ENCODE measurements around the gene CCNG2.

CCNG2 gene

DNA sequence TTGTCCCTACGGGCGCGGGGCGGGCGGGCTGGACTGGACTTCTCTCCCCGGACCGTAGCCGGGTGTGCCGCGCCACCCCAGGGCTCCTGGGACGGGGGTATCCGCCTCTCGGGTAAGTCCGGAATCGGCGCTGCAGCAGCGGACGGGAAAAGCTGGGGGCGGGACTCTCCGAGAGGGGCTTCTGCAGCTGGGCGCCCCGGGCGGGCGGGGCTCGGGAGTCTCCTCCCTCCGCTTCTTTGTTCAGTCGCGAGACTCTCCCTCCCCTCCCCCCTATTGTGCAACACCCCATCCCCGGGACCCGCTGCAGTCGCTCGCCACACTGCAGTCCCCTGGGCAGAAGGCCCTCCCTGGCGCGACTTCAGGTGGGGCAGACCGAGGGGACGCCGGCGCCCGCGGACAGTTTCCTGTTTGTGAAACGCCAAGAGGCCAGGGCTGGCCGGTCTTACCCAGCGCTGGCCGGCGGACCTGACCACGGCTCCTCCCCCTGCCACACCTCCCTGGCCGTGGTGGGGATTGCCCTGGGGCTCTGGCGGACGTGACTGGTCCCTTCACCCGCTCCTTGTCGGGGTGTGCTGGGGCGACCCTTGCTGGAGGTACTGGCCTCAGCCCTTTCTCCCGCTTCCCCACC lies 966 bp downstream of the CCNG2 start:
- CTCF ChIA-PET, result interaction anchor here (1.4 to 5.6 kb wide), 3 partner anchors 46 to 113 kb away, joined by 3 to 24 read pairs (median 4); no protein-coding TSS in a partner anchor
- POLR2A ChIA-PET, result no interaction called here
- TF ChIP-seq, protein P1, sequence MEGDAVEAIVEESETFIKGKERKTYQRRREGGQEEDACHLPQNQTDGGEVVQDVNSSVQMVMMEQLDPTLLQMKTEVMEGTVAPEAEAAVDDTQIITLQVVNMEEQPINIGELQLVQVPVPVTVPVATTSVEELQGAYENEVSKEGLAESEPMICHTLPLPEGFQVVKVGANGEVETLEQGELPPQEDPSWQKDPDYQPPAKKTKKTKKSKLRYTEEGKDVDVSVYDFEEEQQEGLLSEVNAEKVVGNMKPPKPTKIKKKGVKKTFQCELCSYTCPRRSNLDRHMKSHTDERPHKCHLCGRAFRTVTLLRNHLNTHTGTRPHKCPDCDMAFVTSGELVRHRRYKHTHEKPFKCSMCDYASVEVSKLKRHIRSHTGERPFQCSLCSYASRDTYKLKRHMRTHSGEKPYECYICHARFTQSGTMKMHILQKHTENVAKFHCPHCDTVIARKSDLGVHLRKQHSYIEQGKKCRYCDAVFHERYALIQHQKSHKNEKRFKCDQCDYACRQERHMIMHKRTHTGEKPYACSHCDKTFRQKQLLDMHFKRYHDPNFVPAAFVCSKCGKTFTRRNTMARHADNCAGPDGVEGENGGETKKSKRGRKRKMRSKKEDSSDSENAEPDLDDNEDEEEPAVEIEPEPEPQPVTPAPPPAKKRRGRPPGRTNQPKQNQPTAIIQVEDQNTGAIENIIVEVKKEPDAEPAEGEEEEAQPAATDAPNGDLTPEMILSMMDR (IDR thresholded peaks at IDR 0.05; ENCODE audit: control extremely low read depth, extremely low read depth, low read depth, missing control alignments), result no peak
- DNase-seq (ENCODE audit: extremely low spot score), result peak; percentile 88

DNA sequence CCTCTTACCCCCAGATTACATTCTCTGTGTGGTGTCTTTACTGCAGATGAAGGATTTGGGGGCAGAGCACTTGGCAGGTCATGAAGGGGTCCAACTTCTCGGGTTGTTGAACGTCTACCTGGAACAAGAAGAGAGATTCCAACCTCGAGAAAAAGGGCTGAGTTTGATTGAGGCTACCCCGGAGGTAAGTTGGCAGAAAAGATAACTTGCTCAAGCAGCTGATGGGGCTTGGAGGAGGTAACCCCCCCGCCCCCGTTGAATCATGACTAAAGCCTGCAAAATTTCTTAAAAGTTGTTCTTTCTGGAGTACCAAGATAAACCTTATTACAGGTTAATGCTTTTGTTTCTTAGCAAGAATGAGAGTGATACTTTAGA lies 1.5 kb downstream of the CCNG2 start:
- CTCF ChIA-PET, result interaction anchor here (1.4 to 5.6 kb wide), 3 partner anchors 45 to 113 kb away, joined by 3 to 24 read pairs (median 4); no protein-coding TSS in a partner anchor
- TF ChIP-seq, protein P1 (IDR thresholded peaks at IDR 0.05; ENCODE audit: control extremely low read depth, extremely low read depth, low read depth, missing control alignments), result no peak
- DNase-seq (ENCODE audit: extremely low spot score), result no peak
- POLR2A ChIA-PET, result no interaction called here

DNA sequence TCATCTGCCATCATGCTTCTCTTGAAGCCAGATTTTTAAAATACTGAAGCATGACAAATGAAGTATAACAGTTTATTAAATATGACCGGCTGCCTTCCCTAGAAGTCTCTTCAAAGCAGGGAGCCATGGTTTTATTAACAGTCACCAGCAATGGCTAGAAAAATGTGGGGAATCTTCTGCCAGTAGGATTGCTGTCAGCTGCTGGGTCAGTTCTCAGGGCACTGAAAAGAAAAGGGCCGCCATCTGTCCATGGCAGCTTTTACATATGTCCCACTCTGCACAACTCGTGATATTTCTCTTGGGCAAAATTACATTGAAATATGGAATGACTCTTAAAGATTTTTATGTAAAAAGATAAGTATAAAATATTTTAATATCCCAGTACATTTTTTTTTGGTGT lies 2.8 kb downstream of the CCNG2 start:
- TF ChIP-seq, protein P1 (IDR thresholded peaks at IDR 0.05; ENCODE audit: control extremely low read depth, extremely low read depth, low read depth, missing control alignments), result no peak
- no peak for DNase-seq (ENCODE audit: extremely low spot score)
- ChIA-PET CTCF (interaction anchor here (1.3 to 1.5 kb wide), 2 partner anchors 42 to 44 kb away, joined by 4 to 5 read pairs; no protein-coding TSS in a partner anchor), POLR2A (no interaction called here)

DNA sequence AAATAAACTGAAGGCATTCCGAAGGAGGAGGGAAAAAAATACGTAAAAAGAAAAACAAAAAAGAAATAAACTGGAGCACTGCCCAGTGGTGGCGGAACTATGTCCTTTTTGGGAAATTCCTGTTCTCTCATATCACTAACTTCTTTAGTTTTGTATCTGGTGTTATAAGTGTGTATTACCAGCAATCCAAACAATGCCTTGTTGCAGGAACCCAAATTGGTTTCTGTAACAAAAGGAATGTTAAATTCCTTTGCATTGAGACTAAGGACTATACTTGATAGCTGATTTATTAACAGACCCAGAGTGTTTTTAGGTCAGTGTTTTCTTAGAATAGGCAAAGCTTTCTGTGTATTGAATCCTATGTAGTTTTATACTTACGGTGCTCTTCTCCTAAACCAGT lies 6.6 kb downstream of the CCNG2 start:
- no peak for DNase-seq (ENCODE audit: extremely low spot score)
- POLR2A ChIA-PET, result interaction anchor here (0.6 kb wide), 1 partner anchor 60 kb away, joined by 4 read pairs; no protein-coding TSS in a partner anchor
- CTCF ChIA-PET, result interaction anchor here (1.1 to 2.5 kb wide), 5 partner anchors 10 to 74 kb away, joined by 3 to 11 read pairs (median 4); no protein-coding TSS in a partner anchor
- TF ChIP-seq, protein P1 (IDR thresholded peaks at IDR 0.05; ENCODE audit: control extremely low read depth, extremely low read depth, low read depth, missing control alignments), result no peak

DNA sequence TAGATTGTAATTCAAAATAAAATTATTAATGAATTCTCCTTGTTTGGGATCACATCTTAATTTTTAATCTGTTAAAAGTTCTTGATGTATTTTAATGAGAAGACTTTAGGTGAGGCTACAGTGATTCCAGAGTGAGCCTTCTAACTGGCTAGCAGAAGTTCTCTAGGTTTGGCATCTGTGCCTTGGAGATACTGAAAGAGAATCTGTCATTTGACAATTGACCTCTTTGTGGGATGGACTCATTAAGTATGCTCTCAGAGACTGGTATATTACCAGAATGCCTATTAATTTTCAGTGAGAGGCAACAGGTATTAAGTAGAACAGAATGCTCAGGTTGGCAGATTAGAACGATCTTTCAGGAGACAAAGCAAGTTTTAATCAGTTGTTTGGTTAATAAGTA lies 10.2 kb downstream of the CCNG2 start:
- no peak for DNase-seq (ENCODE audit: extremely low spot score)
- POLR2A ChIA-PET, result no interaction called here
- TF ChIP-seq, protein P1 (IDR thresholded peaks at IDR 0.05; ENCODE audit: control extremely low read depth, extremely low read depth, low read depth, missing control alignments), result no peak
- CTCF ChIA-PET, result no interaction called here

DNA sequence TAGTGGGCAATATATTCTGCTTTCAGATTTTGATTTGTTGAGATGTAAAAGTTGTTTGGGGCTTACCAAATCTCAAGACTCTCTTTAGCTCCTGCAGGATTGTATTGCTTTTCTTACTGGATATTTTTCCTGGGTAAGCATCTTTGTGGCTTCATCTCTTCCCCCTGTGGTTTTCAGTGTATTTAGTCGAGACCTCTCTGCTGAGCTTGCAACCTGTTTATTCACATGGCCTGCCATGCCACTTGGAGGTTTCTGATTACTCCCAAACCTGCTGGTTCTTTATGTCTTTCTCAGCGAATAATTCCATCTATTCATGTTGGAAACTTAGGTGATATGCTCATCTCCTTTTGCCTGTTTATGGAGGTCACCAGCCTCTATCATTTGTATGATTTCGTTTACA lies 10.9 kb downstream of the CCNG2 start:
- CTCF ChIA-PET, result interaction anchor here (0.9 to 2.0 kb wide), 2 partner anchors 36 to 72 kb away, joined by 3 to 6 read pairs; no protein-coding TSS in a partner anchor
- POLR2A ChIA-PET, result no interaction called here

More for the DNA sequence above, 10.9 kb downstream of the CCNG2 start:
- TF ChIP-seq, protein P1 (IDR thresholded peaks at IDR 0.05; ENCODE audit: control extremely low read depth, extremely low read depth, low read depth, missing control alignments), result no peak
- DNase-seq (ENCODE audit: extremely low spot score), result no peak
